K562 (cell line): Measurements from ENCODE around the gene POLD2. TPM values are rescaled to one million over a fixed set of nuclear protein-coding genes. Genes with fewer than 3 reads are reported as not detected.

ENCODE experiments used
- BRD9 ChIP-seq: fragments of 450-650 bp; IDR thresholded peaks from 2 replicates; pipeline ENCODE4 v1.6.1; 2018; ENCODE audit warnings: low read depth; ENCODE audit not compliant: partially characterized antibody
- CEBPB ChIP-seq: fragments of 450-650 bp; IDR thresholded peaks from 2 replicates; pipeline ENCODE4 v1.6.1; 2016; ENCODE audit warnings: missing genetic modification characterization, missing compliant biosample characterization
- DDX20 ChIP-seq: fragments of 450-650 bp; IDR thresholded peaks from 2 replicates; pipeline ENCODE4 v1.6.1; 2016; ENCODE audit warnings: missing genetic modification characterization, low read depth, mild to moderate bottlenecking, missing compliant biosample characterization, moderate library complexity
- NFRKB ChIP-seq: fragments of 450-650 bp; IDR thresholded peaks from 2 replicates; pipeline ENCODE4 v1.6.1; 2016; ENCODE audit warnings: low read depth
- PTBP1 ChIP-seq: fragments of 200-400 bp; formaldehyde crosslinking; IDR thresholded peaks from 2 replicates; pipeline ENCODE4 v1.6.1; 2017; ENCODE audit warnings: low read depth, low read length
- TAL1 ChIP-seq: fragments of 450-650 bp; IDR thresholded peaks from 2 replicates; pipeline ENCODE4 v1.6.1; 2016; ENCODE audit warnings: mild to moderate bottlenecking
- THAP12 ChIP-seq: fragments of 250-450 bp; sonication (Bioruptor Pico); IDR thresholded peaks from 2 replicates; pipeline ENCODE4 v1.9.0; 2021; ENCODE audit warnings: mild to moderate bottlenecking, inconsistent platforms
- ZBTB40 ChIP-seq, 2 experiments: fragments of 450-650 bp in 1 of 2; sonication (generic) in 1 of 2; formaldehyde crosslinking in 1 of 2; IDR thresholded peaks; 2 replicates each; pipeline versions ENCODE4 v1.7.1 to v1.9.0; 2016 to 2022; ENCODE audit warnings: inconsistent platforms in 1 of 2, mild to moderate bottlenecking in 1 of 2, missing genetic modification reagents in 1 of 2
- ZNF274 ChIP-seq: IDR thresholded peaks from 2 replicates; pipeline ENCODE4 v1.6.1; 2011; ENCODE audit warnings: low read depth, mild to moderate bottlenecking, low read length, moderate library complexity, borderline replicate concordance
- ZNF3 ChIP-seq: fragments of 250-450 bp; sonication (Bioruptor Pico); IDR thresholded peaks from 2 replicates; pipeline ENCODE4 v1.5.0; 2021; ENCODE audit warnings: mild to moderate bottlenecking, moderate library complexity
- ZNF695 ChIP-seq: fragments of 450-650 bp; formaldehyde crosslinking; IDR thresholded peaks from 2 replicates; pipeline ENCODE4 v1.4.0; 2020; ENCODE audit warnings: mild to moderate bottlenecking, moderate library complexity
- ZNF740 ChIP-seq, 3 experiments: fragments of 200-800 bp in 1 of 3; sonication (Bioruptor generic) in 1 of 3; sonication (generic) in 1 of 3; formaldehyde crosslinking in 1 of 3; IDR thresholded peaks; 2 replicates each; pipeline versions ENCODE4 v1.6.1 to v1.8.0; 2016 to 2022; ENCODE audit warnings: mild to moderate bottlenecking in 2 of 3, missing compliant biosample characterization in 2 of 3, missing genetic modification characterization in 2 of 3, missing genetic modification reagents in 1 of 3
- ZZZ3 ChIP-seq: fragments of 450-650 bp; IDR thresholded peaks from 2 replicates; pipeline ENCODE4 v1.6.1; 2016; ENCODE audit warnings: antibody characterized with exemption, mild to moderate bottlenecking, moderate library complexity
- polyA plus RNA-seq, 8 experiments: library from polyadenylated mRNA; depleted of rRNA in 4 of 8; stranded (reverse) in 5 of 8; unstranded in 3 of 8; fragments of >200 nt; fragmentation: Nextera tagmentation in 2 of 8; fragmentation: Illumina TruSeq in 1 of 8; extraction: Ambion mirVana in 2 of 8; extraction: Trizol in 1 of 8; gene quantifications; 2 replicates each; pipeline versions ENCODE4 v1.2.1 to v1.2.3, GENCODE V29; 2011 to 2014; ENCODE audit warnings: inconsistent platforms in 1 of 8, missing spikeins in 1 of 8
- total RNA-seq, 7 experiments: library from RNA; depleted of rRNA in 6 of 7; stranded (reverse); fragments of >200 nt in 6 of 7; fragmentation: Illumina TruSeq in 2 of 7; extraction: Trizol in 2 of 7; gene quantifications; 2 replicates each; pipeline versions ENCODE4 v1.2.1 to v1.2.3, GENCODE V29; 2011 to 2021; ENCODE audit warnings: low replicate concordance in 1 of 7

The POLD2 gene
- total and polyA plus RNA-seq, 9 of the 15 experiments (the other 6 are each of a cell fraction or from before 2014, with no cell fraction given) = 29.7 to 259 (median 225) TPM

- TF ChIP-seq ZZZ3 (no peak), ZBTB40 (IDR thresholded peaks at IDR 0.05) (no peak), ZBTB40 (CRISPR knock-in tag; IDR thresholded peaks at IDR 0.05) (no peak), NFRKB (peak; percentile 79), ZNF3 (CRISPR knock-in tag) (no peak), THAP12 (0 out of 2 replicates have a peak, but pooled peaks have one; percentile 55), DDX20 (tag) (no peak), ZNF740 (CRISPR knock-in tag; IDR thresholded peaks at IDR 0.05) (no peak), ZNF740 (tag; IDR thresholded peaks at IDR 0.05) (no peak), ZNF274 (no peak), ZNF695 (no peak), TAL1 (no peak), PTBP1 (no peak), BRD9 (no peak), CEBPB (tag) (no peak)
These were observed at the start of gene POLD2 (continued) for GRCh38 chr7:44123190-44124003.
